Midbrain (tissue), 1 donor: ENCODE measurements around the gene MEIS1.
"Not testable (repeated sequence)": the region's sequence is repeated elsewhere in the genome, so short reads cannot be mapped to it uniquely, and the experiment has no call there.

Source experiments
- DNase-seq: peaks from one replicate; lab custom pipeline; 2025; lab: John Stamatoyannopoulos, UW

Gene MEIS1

DNA sequence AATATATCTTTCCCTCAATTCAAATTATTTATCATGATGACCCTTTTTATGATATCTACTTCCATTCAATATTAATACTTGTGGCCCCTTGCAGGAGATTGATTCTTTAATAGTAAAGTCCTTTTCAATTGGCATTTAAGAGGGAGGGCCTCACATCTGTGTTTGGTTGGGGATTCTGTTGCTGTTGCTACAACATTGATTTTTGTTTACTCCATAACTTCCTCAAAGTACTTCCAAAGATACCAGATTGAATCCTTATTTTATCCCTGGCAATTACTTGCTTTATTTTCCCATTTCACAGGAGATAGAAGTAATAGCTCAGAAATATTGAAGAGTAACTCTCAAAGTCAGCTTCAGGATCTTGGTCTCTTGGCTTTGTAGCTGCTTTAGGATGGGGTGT lies 32.8 kb downstream of the MEIS1 start:
- DNase-seq, result no peak

DNA sequence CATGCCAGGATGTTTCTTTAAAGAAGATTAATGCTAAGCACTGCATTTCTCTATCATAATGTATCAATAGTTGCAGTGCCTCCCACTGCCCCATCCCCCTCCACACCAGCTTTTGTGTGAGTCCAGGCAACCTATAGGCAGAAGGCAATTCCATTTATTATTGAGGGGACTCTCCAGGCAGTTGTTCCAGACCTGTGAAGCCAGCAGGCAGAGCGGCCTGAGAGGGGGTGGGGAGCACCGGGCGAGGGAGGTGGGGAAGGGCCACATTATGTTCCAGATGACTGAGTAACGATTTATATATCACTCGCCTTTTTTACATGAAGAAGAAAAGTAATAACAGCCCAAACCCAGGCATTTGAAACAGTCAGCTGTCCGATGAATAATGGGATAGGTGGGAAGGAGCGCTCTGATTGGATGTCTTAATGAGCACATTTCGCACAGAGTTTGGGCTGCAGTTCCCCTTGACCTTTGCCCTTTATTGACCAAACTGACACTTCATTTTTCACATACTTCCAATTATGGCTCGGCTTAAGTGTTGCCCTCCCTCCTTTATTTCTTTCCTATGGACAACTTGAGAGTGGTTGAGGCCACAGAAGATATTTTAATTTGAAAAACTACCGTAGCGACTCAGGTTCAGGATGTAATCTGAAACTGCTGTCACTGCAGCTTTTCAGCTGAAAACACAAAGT lies 34.4 kb downstream of the MEIS1 start:
- no peak for DNase-seq

DNA sequence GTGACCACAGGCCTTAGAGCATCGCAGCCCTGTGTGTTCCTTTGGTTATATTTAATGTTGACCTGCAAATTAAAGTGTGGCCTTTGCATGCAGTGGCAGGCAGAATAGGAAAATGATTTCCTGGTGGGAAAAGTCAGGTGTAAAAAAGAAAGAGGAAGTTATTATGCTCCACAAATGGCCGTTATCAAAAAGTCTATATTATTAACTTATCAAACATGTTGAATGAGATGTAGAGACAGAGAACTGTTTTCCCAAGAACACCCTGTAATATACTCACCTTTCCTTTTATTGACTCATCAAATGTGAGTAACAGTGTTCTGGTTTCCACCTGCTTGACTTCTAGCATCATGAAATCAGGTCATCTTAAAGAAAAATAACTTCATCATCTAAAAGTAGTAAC lies 35.3 kb downstream of the MEIS1 start:
- no peak for DNase-seq

DNA sequence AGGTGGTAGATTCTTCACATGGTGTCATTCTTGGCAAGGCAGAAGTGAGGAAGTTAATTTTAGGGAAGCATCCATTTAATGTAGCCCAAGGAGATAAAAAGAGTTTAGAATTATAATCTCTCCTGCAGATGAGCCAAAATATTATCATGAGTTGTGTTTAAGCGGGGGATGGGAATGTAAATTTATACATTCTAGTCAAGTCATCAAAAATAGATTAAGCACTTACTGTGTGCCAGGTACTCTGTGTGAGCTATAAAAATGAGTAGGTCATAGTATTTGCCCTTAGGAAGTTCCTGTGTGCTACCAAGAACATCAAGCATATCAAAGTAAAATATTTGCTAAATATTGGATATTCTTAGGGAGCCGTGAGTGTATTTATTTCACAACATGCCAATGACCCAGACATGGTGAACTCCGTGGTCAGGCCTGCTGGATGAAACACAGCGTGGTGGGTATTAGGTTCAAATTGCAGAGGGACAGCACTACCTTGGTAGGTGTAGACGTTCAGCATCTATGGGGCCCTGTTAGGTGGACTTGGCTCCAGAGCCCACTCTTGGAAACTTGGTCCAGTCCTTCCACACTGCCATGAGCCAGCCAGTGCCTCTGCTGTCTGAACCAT lies 37.4 kb downstream of the MEIS1 start:
- DNase-seq, result no peak

DNA sequence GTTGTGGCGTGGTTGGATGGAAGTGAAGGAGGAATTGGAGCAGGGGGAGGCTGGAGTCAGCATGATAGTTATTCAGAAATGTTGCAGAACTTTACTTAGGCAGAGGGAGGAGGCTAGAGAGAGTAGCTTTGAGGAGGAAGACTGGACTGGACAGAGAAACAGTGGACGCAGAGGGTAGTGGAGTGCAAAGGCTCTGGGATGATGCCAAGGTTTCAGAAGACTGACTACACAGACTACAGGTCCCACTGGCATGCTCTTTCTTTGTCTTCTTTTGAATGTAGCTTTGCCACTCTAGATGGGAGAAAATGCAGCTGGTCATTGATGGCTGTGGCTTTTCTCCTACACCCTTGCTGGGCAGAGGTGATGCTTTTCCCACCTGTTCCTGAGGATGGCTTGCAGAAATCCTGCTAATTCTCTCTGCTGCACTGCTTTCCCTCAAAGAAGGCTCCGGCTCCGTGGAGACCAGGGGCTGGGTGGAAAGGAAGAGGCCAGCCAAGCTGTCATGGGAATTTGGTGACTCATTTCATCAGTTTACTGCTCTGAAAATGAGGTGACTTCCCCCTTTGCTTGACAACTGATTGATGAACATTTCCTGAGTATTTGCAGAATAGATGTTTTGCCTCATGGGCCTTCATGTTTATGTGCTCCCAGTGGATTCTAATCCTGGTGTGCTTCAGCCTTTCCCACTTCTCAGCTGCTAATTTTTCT lies 42.4 kb downstream of the MEIS1 start:
- DNase-seq, result no peak

DNA sequence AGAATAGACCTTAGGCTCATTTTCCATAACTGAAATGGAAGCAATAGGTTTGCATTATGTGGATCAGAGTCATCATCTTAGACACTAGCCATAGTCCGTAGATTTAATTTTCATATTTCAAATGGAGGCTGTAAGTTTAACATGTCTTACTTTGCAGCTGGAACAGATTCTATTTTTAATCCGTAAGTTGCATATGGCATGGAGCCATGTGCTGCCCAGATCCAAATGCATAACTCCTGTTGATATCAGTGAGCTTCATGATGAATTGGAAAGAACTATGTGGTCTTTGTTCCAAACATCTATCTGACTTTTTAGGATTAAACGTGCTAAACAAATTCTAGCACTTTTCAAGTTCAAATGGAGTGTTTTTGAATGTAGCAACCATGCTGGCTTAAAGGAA lies 43.4 kb downstream of the MEIS1 start:
- no peak for DNase-seq

DNA sequence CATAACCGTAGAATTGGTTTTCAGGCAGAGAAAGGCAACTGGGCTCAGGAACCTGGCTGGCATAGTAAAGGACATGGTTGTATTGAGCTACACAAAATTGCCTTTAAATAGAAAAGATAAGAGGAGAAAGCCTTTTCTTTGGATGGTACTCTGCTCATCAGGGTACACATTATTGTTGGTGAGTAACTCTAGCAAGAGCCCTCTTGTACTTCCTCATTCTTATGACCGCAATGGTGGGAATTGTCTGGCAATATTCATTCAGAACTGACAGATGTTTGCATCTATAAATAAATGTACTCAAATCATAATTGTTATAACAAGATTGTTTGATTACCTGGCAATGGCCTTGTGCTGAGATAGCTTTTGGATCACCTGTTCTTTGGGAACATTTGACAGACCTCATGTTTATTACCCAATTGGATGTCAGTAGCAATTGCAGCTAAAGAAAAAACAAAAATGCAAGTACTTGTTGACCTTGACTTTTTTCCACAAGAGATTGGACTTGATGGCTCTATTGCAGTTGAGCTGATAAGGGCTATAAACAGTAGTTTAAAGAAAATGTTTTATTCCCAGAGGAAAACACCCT lies 43.9 kb downstream of the MEIS1 start:
- no peak for DNase-seq

DNA sequence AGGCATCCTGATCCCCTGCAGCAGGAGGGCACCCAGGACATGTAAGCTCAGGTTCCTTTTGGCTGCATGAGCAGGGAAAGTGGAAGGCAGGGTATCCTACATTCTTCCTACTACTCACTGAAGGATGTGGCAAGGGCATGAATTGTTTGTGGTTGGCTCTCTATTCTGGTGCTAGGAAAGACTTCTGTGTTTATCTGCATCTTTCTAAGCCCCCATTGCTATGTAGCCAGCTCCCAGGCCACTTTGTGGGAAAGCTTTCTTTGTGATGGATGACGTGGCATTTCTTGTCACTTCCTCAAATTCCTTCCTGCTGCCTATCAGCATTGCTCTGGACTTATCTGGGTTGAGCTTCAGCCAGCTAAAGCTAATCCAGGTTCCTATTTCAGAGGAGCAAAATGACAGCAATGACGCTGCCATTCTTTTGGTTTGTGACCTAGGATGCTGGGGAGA lies 46.2 kb downstream of the MEIS1 start:
- no peak for DNase-seq

DNA sequence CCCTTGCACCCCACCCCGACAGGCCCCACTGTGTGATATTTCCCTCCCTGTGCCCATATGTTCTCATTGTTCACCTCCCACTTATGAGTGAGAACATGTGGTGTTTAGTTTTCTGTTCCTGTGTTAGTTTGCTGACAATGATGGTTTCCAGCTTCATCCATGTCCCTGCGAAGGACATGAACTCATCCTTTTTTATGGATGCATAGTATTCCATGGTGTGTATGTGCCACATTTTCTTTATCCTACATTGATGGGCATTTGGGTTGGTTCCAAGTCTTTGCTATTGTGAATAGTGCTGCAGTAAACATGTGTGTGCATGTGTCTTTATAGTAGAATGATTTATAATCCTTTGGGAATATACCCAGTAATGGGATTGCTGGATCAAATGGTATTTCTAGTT lies 50.3 kb downstream of the MEIS1 start:
- not testable (repeated sequence) for DNase-seq

DNA sequence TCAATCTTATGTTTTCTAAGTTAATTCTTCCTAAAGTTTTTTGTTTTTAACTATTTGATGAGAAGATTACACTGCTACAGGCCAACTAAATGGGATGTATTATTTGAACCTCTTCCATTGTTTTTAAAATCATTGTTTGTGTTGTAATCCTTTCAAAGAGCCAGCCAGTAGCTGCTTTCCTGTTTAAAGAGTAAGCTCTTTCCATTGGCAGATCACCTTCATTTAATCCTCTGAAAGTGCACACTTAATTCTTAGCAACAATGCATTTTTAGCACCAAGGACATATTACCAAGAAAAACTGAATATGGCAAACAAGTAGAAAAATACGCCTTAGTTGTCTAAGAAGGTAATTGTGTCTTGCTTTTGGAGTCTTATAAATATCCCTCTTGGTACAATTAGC lies 54.0 kb downstream of the MEIS1 start:
- DNase-seq, result no peak

DNA sequence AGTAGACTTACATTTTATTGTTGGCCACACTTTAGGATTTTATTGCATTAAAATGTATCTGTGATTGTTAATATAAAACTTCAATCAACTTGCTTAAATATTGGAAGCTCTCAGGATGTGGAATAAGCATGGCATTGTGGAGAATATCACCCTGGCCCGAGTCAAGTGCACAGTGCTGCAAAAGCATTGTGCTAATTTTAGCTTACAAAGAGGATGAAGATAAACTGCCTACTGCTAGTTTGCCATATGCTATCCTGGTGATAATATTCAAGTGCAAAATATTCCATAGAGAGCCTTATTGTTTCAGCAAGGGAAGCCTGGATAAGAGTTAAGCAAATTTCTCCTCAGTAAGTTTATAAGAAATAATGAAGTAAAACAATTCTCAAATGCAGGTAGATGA lies 54.5 kb downstream of the MEIS1 start:
- no peak for DNase-seq

DNA sequence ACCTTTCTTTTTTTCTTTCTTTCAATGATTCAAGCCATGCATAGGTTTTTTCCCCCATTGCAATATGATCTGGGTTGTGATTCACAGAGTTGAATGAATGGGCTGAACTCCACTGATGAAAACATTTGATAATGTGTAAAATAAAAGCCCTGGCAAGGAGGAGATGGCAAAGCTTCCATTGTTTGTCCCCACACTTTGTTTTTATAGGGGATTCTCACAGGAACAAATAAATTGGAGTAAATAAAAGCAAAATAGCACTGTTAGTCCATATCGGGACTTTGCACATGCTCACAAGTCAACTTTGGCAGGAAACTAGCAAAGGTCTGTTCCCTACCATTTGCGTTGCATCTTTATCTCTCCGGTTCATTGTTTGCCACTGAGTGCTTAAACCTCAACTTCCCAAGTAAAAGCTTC lies 55.7 kb downstream of the MEIS1 start:
- no peak for DNase-seq

DNA sequence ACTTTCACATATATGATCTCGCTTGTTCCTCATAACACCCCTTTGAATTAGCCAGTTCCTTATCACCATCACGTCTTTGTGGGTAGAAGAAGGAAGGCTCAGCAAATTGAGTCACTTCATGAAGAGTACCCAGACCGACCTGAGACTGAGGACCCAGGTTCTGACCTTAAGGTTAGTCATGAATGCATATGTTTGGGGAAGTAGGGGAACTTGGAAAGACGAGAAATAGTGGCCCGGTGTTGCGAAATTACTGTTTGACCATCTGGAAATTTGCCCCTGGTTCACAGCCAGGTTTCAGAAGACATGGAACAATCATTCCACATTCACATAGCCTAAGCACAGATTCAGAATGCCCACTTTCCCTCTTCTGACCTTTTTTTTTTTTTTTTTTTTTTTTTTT lies 59.8 kb downstream of the MEIS1 start:
- no peak for DNase-seq

DNA sequence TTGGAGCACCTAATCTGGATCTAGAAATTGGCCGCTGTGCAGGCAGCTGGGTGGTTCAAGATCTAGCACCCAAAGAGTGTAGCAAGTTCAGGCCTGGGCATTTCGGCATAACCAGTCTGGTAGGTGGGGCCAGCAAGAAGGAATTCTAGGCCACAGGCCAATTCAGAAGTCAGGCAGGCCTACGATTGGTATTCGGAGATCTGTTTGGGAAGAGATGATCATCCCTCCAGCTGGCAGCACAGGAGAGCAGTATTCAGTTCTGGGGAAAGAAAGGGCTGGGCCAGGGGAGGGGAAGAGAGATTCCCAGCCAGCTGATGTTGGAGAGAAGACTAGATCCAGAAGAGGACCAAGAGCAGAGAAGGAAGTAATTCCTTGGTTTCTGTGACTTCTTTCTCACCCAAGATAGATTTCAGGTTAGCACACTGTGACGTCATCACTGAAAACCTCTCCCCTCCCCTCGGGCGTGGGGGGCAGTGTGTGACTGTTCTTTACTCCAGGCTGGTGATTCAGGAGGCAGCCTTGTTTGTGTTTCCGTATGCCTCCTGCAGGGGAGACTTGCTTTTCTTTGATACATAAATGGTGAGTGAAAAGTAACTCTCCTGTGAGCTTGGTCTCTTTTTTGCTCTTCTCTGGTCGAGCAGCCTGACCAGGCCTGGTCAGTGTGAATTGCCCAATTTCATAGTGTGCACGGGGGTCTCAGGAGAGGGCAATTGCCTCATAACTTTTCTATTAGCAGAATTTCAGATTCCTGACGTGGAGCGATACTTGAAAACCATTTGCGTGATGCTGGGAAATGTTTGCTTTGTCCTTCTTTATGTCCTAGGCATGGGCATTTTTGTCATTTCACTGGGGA lies 61.1 kb downstream of the MEIS1 start:
- peak; percentile 9 for DNase-seq

DNA sequence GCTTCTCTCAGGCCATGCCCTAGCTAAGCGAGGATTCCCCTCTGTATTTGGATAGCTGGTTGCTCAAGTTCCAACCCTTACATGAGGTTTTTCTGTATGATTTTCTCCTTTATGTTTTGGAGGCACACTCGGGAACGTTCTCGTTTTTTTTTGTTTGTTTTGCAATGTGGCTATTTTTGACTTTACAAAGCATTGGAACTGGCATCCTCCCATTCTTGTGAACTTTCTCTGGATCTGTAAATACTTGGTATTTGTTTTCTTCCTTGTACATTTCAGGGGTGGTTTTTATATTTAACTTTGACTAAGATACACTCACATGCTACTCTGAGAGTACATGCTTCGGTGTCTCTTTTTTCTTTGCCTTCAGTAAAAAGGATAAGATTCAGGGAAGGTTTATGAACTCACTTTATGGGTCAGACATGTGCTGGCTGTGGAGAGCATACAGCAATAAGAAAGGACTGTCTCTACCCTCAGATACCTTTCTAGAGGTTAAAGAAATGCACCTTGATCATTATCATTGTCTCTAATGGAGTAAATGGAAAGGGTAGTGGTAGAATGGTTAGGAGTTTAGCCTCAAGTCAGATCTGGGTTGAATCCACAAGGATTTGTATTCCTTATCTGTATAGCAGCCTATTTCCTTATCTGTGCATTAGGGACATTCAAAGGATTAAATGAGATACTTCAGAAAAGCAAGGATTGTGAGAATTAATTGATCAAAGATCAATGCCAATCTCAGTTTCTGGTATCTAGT lies 61.9 kb downstream of the MEIS1 start:
- no peak for DNase-seq

DNA sequence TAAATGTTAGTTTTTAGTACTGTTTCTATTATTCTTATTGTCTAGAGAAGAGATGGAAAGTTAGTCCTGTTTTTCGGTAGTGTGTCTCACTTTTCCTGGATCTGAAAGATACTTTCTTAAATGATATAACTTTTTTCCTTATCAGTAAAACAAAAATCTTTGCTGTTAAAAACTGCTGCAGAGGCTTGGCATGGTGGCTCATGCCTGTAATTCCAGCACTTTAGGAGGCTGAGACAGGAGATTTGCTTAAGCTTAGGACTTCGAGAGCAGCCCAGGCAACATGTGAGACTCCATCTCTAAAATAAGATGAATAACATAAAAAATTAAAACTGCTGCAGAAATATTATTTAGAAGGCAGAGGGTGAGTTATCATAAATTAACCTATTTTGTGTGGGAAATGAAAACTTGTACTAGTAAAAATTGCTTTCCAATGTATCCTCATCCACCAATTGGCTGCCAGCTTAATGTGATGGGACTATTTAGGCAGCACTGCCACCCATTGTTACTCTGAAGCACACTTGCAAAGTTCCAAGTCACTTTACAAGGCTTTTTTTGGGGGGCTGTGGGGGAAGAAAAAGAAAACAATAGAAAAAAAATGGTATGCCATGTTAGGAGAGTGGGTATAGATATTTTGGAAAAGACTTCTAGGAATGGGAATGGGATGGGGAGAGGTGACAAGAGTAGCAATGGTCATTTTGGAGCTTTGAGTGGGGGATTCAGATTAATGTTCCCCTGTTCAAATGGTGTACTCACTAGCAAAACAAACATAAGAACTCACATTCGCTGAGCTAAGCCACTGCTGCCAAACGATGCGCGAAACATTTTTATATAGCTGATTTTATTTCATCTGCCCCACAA lies 62.7 kb downstream of the MEIS1 start:
- DNase-seq, result peak; percentile 36

DNA sequence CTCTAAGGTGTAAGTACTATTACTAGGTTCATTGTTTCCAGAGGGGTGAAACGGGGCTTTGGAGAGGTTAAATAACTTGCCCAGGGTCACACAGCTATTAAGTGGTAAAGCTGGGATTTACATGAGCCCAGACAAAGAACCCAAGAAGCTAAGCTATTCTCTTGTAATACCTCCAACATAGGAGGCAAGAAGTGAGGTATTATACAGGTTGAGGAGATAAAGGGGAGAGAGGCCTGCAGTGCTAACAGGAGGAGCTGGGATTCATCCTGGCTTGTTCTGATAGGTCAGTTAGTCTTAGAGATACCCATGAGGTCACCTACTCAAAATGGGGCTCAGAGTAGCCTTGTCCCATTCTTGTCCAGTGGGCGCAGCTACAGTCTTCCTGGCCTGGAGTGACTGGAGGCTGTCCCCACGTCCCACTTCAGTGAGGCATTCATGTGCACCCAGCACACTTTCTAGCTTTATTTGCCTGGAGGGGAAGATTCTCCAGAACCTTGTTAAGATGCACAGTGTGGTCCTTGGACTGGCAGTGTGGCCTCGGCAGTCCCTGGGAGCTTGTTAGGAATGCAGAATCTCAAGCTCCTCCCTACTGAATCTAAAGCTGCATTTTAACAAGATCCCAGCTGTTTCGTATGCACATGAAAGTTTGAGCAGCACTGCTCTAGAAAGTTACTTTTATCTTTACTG lies 63.5 kb downstream of the MEIS1 start:
- DNase-seq, result no peak

DNA sequence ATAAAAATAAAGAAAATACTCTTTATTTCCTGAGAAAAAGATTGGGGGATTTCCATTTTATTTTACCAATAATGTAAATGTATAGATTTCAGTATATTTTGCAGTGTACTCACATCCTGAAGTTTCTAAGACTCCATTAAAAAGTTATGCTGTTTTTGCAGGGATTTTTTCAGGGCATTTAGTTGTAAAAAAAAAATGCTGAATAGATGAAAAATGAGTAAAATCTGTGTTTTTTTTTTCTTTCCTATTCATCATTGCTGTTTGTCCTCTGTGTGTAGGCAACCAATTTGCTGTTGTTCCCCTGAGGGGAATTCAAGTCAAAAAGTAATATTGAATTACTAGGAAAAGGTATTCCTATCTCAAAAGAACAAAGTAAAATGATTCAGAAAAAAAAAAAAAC lies 66.3 kb downstream of the MEIS1 start:
- no peak for DNase-seq

DNA sequence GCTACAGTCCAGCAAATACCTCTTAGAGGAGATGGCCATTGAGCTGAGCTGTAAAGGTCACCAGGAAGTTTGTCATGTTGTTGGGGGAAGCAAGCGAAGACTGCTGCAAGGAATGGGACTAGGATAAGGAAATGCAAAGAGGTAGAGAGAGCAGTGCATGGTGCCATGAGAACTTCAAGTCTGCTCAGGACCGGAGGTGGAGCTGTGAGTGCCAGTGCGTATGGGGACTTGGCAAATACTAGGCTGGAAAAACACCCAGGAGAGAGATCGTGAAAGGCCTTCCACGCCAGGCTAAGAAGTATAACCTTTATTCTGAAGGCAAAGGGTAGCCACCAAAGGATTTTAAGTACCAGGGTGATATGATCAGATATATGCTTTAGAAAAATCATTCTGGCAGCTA lies 71.3 kb downstream of the MEIS1 start:
- DNase-seq, result no peak
